H7 (cell line): Measurements from ENCODE around the gene PERM1. TPM values are rescaled to one million over a fixed set of nuclear protein-coding genes. Genes with fewer than 3 reads are reported as not detected.

Experiments
- DNase-seq: peaks from one replicate; pipeline ENCODE4 v3.0.0; 2012
- H3K27me3 ChIP-seq: 2 replicates; pipeline ENCODE4 v1.6.0; 2011; ENCODE audit warnings: mild to moderate bottlenecking, low read length; ENCODE audit not compliant: control insufficient read depth, insufficient read depth
- H3K36me3 ChIP-seq: replicated peaks from 2 replicates; pipeline ENCODE4 v1.5.1; 2011; ENCODE audit warnings: low read length; ENCODE audit not compliant: control insufficient read depth, insufficient read depth
- H3K4me3 ChIP-seq: 2 replicates; pipeline ENCODE4 v1.5.1; 2011; ENCODE audit warnings: low read depth, mild to moderate bottlenecking, control low read depth, low read length, moderate library complexity; ENCODE audit not compliant: insufficient read depth
- total RNA-seq: library from RNA; depleted of rRNA; stranded (reverse); fragments of >200 nt; shearing (Covaris generic); gene quantifications from 2 replicates; pipeline ENCODE4 v1.2.3, GENCODE V29; 2014

The PERM1 gene
- total RNA-seq, 1 experiment from 2014 or later: not detected

DNA sequence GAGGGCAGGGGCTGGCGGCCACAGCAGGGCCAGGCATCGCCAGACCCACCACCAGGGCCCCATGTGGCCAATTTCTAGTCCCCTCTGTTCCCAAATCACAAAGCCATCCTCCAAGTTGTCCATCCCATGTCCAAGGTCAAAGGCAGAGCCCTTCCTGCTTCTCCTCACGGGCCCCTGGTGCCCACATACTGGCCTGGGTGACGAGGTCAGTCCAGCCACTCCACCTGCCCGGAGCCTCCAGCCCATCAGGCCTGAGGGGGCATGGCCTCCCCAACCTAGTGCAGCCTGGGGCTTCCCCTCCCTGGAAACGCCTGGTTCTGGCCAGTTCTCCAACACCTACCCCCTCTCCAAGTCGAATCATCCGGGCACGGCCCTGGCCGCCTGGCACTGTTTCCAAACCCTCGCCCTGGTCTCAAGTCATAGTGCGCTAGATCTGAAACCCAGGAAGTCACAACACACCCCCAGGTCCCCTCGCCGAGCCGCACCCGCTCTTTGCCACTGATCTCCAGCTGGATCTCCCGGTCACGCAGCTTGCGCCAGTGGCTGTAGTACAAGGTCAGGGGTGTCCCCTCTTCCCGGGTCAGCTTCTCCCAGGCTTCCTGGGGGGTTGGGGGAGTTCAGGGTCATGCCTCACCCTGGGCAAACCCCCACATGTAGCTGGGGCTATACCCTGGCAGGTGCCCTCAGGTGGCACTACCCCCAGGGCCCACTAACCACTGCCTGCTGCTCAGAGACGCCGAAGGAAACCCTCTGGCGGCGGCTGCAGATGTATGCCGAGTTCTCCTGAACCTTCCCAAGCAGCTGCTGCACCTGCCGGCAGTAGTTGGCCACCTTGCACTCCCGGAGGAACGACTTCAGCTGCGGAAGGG, 36.0 kb downstream of the PERM1 start:
- no peak overlapping the region for H3K4me3 ChIP-seq
- H3K36me3 ChIP-seq: peaks cover 14% of the 10 kb centered on the region
- peaks cover 21% of the 10 kb centered on the region for H3K27me3 ChIP-seq
- DNase-seq: no peak

DNA sequence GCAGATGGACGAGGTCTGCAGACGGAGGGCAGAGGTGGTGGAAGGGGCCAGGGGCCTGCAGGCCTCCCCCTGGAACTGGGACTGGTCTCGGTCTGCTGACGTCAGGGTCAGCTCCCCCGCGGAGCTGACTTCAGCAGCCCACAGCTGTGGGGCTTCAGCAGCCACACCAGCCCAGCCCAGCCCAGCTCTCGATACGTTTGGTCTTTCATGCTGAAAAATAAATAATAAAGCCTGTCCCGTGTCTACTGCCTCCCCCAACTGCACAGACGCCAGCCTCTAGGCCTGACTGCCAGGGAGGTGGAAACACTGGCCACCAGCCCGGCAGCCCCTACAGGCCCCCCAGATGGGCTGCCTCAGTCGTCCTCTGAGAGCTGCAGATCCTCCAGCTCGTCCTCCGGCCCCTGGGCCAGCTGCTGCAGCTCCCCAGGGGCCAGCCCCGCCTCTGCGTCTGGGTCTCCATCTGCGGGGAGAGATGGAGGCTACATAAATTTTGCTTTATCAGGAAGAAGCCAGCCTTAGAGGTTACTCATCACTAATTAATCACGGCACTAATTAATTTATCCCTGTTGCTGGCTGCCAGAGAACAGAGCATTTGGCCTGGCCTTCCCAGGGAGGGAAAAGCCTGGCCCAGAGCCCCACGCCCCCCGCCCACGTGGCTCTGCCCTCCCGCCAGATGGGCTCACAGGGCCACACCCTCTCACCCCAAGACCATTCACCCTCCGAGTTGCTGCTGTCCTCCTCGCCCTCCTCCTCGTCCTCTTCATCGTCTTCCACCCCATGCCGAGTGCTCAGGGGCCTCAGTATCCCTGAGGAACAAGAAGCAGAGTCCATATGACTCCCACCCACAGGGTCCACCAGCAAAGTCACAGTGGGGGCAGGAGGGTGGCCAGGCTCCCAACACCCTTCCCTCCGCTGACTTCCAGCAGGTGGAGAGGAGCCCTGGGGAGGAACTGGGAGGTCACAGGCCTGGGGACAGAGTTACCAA, 37.3 kb downstream of the PERM1 start:
- no peak for DNase-seq
- no peak overlapping the region for H3K4me3 ChIP-seq
- peaks cover 5% of the 10 kb centered on the region for H3K36me3 ChIP-seq
- H3K27me3 ChIP-seq: peaks cover 32% of the 10 kb centered on the region

- DNase-seq: peak; percentile 81
- no peak overlapping the region for H3K4me3 ChIP-seq
- peaks cover 2% of the 10 kb centered on the region for H3K36me3 ChIP-seq
- peaks cover 41% of the 10 kb centered on the region for H3K27me3 ChIP-seq
Observed at GRCh38 chr1:943545-944340, 38.1 kb downstream of the PERM1 start.

- peak; percentile 85 for DNase-seq
- H3K4me3 ChIP-seq: peak overlapping the region; percentile 50
- peaks cover 48% of the 10 kb centered on the region for H3K27me3 ChIP-seq
- peaks cover 2% of the 10 kb centered on the region for H3K36me3 ChIP-seq
Observed at GRCh38 chr1:942864-943533, 38.9 kb downstream of the PERM1 start.

GRCh38 chr1:942411-942821, 39.5 kb downstream of the PERM1 start:
- Histone ChIP-seq H3K4me3 (peak overlapping the region; percentile 50), H3K27me3 (peaks cover 51% of the 10 kb centered on the region), H3K36me3 (peaks cover 1% of the 10 kb centered on the region; the same call in 1 of the 2 replicates)
- peak; percentile 92 for DNase-seq

GRCh38 chr1:941588-942383, 40.1 kb downstream of the PERM1 start:
- DNase-seq: peak; percentile 95
- Histone ChIP-seq H3K36me3 (peaks cover 1% of the 10 kb centered on the region; the same call in 1 of the 2 replicates), H3K27me3 (peaks cover 55% of the 10 kb centered on the region), H3K4me3 (peak overlapping the region; percentile 50)

DNA sequence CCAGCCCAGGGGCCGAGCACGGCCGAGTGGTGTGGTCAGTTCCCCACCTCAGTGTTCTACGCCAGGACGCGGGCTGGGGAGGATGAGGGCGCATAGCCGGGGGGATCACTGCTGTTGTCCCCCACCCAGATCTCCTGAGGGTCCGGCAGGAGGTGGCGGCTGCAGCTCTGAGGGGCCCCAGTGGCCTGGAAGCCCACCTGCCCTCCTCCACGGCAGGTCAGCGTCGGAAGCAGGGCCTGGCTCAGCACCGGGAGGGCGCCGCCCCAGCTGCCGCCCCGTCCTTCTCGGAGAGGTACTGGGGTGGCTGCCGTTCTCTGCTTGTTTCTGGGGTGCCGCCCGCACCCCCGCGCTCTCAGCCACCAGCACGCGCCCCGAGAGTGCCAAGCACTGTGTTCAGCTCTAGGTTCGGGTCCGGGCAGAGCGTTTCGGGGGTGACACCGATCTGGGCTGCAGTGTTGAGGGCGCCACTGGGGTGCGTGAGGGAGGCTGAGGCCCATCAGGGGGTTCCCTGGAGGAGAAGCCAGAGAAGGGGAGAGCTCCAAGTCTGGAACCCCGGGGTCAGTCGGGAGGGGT, 40.8 kb downstream of the PERM1 start:
- peak; percentile 82 for DNase-seq
- H3K27me3 ChIP-seq: peaks cover 60% of the 10 kb centered on the region
- peak overlapping the region; percentile 50 for H3K4me3 ChIP-seq
- H3K36me3 ChIP-seq: peaks cover 1% of the 10 kb centered on the region; the same call in 1 of the 2 replicates

DNA sequence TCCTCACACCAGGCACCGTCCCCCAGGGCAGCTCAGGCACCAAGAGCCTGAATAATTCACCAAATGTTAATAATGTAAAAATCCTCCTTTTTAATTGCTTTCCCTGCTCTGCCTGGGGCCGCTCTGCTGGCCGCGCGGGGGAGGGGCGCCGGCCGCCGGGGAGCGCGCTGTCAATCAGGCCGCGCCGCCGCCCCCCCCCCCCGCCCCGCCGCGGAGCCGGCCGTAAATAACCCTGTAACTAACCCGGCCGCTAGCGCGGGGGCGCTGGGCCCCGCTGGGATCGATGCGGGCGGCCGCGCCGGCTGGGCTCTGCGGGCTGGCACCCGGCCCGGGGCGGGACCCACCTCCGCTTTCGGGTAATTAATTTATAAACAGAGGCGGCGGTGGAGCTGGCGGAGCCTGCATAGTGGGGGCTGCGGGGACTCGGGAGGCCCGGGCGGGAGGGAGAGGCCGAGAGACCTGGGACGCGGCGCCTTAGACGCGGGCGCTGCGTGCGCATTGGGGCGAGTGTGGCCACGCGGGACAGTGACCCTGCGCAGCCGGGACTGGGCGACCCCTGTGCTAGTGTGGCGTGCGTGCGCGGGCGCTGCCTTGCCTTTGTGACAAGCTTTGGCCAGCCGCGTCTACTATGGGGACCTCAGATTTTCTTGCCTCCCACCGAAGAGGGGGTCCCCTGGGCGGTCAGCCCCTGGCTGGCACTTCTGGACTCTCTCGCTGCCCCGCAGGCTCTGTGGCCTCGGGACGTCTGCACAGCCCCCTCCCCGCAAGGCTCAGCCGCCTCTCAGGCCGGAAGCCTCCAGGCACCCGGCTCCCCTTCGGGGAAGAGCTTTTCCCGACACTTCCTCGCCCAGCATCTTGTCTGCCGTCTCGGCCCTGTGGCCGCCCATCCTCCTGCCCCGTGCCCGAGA, 41.5 kb downstream of the PERM1 start:
- Histone ChIP-seq H3K27me3 (peaks cover 67% of the 10 kb centered on the region), H3K4me3 (peak overlapping the region; percentile 50), H3K36me3 (peaks cover 1% of the 10 kb centered on the region; the same call in 1 of the 2 replicates)
- DNase-seq: peak; percentile 95

DNA sequence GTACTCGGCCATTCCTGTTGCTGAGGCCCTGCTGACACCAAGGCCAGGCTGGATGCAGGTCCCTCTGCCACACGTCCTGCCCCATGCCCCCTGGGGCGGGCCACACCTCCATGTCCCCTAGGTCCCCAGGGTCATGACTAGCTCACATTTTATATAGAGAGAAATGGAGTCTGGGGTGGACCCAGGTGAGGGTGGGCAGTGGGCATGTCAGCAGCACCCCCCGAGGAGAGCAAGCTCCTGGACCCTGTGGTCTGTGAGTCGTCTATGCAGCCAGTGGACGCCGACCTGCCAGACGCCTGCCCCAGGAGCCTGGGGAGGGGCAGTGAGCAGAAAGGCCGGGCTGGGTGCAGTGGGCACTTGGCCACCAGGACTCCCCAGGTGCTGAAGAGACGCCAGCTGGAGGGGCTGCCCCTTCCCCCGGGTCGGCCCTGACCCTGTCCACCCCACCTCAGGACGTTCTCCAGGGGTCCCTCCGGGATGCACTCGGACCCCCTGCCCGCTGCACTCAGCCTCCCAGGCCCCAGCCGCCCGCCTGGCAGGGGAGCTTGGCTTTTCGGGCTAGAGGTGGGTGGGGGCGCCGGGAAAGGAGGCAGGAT, 42.3 kb downstream of the PERM1 start:
- peaks cover 74% of the 10 kb centered on the region for H3K27me3 ChIP-seq
- DNase-seq: peak; percentile 81
- no peak overlapping the region for H3K4me3 ChIP-seq
- no peaks in the 10 kb centered on the region for H3K36me3 ChIP-seq

DNA sequence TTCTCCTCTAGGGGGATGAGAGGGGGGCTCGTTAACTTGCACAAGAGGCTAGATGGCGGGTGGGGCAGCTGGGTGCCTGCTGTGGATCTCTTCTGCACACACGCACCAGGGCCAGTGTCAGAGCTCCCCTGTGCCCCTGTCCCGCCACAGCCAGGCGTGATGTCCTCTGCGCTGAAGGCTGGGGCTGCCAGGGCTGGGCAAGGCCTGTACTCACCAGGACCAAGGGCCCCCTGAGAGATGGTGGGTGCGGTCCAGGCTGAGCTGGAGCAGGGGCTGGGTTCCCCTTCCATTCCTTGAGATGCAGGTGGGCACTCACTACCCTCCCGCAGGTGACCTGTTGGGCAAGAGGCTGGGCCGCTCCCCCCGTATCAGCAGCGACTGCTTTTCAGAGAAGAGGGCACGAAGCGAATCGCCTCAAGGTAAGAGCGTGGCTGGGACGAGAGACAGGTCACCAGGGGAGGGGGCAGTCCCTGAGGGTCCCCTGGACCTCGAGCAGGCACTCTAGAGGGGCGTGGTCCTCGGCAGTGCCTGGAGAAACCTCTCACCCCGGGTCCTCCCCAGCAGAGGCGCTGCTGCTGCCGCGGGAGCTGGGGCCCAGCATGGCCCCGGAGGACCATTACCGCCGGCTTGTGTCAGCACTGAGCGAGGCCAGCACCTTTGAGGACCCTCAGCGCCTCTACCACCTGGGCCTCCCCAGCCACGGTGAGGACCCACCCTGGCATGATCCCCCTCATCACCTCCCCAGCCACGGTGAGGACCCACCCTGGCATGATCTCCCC, 43.0 kb downstream of the PERM1 start:
- H3K36me3 ChIP-seq: no peaks in the 10 kb centered on the region
- H3K27me3 ChIP-seq: peaks cover 74% of the 10 kb centered on the region
- no peak overlapping the region for H3K4me3 ChIP-seq
- DNase-seq: peak; percentile 96

DNA sequence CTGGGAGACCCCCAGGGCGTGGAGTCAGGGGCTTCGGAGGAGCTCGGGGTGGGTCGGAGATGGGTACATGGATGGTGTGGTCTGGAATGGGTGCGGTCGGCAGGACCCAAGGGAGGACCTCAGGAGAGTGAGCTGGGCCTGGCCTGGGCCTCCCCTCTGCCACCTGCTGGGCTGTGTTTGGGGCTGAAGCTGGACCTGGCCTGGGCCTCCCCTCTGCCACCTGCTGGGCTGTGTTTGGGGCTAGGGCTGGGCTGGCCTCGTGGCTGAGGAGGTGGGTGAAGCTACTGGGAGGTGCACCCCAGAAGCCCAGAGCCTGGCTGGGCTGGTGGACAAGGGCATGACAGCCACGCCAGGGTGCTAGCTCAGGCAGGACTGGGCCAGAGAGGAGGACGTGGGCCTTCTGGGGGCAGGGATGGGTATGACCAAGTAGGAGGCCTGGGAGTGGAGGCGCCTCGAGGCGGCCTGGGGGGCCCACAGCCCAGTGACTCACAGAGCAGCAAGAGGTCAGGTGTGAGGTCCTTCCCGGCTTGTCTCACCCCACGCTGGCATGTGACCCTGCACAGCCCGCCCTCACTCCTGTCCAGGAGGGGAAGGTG, 43.7 kb downstream of the PERM1 start:
- Histone ChIP-seq H3K27me3 (peaks cover 77% of the 10 kb centered on the region), H3K36me3 (no peaks in the 10 kb centered on the region), H3K4me3 (no peak overlapping the region)
- DNase-seq: no peak
